HG03135 (cell line): ENCODE results near the gene CARD11.

Experiments used
- ATAC-seq: cut with Tn5 transposase; IDR thresholded peaks from one replicate; pipeline ENCODE4 v1.9.1; 2021; ENCODE audit warnings: mild to moderate bottlenecking, moderate library complexity; ENCODE audit not compliant: unreplicated experiment

CARD11 gene

DNA sequence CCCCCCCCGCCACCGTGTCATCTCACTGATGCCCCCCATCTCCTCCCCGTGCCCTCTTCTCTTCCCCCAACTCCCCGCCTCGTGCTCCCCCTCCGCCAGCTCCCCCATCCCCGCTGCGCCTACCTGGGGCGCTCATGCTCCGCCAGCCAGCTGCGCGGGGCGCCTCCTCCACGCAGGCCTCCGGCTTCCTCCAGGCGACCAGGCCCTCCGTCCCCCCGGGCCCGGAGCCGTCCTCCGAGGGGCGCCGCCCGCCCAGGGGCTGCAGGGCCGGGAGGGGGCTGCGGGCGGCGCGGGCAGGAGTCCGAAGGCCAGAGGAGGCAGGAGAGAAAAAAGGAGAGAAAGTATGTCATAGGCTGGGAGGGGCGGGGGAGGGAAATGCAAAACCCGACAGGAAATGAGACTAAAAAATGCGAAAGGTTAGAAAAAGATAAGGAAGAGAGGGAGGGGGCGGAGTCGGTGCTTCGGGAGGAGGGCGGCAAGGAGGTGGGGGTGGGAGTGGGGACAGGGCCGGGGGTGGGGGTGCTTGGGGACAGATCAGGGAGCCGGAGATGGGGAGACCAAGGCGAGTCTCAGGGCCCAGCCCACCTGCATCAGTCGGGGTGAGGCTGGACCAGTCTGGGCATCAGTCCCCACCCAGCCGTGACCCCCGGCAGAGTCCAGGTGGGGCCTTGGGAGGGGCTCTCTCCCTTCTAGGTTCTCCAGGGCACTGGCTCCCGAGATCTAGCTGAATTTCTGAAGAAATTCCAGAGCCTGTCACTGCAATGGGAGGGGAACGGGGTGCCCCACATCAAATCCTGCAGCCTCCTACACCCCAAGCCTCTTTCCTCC lies at the start of gene CARD11:
Gene CARD11 (minus strand): TSS at position 324 of the 828 bp plus-strand sequence. CDS start 85,361 bp downstream, outside the sequence.
- peak; percentile 48 for ATAC-seq

DNA sequence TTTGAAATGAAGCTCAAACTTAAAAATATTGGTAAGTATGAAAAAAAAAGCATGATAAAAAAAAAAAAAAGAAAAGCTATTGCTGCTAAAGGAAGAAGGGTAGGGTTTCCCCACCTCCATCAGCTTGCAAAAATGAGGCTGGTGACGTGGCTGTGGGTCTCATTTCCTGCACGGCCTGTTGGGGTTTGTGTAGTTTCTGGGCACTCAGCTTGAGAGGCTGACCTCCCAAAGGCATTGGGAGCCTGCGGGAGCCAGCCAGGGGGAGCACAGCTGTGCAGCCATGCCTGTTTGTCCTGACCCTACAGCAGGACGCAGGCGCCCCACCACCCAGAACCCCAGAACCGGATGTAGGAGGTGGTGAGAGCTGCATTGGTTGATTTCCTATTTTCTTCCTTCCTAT lies 48.8 kb upstream of the CARD11 start:
- peak; percentile 66 for ATAC-seq

DNA sequence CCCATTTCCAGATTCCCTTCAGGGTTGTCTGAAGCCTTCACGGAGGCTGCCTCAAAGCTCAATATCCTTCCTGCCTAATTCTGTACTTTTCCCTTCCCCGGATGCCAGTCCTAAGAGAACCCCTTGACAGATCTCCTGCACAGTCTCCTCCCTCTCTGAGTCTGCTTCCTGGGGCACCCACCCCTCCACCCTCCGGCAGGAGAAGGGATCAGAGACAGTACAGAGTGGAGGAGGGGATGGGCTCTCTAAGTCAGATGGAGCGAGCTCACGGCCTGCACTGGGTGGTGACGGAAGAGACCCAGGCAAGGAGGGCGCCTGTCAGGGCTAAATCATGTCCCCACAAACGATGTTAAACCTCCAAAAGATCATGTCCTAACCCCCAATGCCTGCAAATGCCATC lies 48.0 kb upstream of the CARD11 start:
- no peak for ATAC-seq

DNA sequence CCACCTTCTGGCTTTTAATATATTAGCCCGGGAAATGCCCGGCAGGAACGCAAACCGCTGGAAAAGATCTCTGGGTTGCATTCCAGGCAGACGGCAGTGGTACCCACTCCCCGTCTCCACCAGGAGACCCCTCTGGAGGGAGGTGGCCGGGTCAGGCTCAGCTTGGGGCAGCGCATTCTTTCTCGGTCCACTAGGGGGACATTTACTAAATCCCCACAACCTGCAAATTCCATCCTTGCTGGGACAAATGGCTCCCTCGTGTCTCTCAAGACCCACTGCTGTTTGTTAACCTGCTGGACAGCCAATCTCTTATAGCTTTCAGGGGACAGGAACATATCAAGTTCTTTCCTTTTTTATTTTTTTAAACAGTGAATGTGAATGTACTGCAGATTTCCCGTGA lies 45.8 kb upstream of the CARD11 start:
- no peak for ATAC-seq

DNA sequence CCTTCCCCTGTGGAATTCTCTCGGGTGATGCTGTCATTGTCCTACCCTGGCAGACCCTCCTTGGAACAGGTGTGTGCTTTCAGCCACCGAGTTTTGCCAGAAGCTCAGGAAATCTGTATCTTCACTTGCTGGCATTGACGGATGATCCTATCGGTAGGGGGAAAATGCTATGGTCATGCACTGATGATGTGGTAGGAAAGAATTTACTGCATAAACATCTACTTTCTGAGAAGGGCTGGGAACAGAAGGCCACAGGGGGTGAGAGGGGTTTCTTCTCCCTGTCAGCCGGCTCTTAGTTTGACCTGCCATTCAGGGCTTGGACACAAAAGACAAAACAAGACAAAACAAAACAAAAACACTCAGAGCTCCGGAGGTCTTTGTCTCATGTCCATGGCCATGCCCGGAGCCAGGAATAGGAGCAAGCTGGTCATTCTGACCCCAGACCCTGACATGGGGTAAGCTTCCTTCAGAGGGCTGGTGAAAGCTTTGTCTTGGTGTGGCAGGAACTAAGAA lies 43.6 kb upstream of the CARD11 start:
- ATAC-seq = no peak

DNA sequence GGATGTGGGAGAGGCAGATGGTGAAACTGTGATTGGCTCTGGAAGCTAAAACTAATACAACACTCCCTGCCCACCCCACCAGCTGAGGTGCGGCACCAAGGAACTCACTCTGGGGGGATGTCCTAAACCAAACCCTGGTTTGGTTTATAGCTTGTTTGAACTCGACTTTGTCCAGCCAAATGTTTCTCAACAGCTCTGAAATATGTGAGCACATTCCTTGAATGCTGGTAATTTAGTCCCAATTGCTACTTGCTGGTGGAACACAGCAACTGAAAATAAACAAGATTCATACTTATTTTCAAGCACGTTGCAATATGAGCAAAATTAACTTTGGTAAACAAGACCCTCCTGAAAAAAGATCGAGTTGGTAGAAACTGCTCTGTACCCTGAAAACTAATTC lies 39.7 kb upstream of the CARD11 start:
- ATAC-seq = no peak

DNA sequence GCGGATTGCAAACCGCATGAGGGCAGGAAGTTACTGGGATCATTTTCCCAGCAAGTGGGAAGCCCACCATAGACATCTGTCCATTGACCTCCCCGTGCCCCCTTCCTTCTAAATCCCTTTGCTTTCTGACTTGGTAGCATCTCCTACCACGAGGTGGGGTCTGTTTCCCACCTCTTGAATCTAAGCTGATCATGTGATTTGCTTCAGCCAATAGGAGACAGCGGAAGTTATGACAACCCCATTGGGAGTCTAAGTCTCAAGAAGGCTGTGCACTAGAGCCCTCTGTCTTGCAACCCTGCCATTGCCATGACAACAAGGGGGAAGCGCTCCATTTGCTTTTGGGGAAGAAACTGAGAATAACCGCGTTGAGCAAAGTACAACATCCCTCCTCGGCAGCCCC lies 39.2 kb upstream of the CARD11 start:
- ATAC-seq = no peak

DNA sequence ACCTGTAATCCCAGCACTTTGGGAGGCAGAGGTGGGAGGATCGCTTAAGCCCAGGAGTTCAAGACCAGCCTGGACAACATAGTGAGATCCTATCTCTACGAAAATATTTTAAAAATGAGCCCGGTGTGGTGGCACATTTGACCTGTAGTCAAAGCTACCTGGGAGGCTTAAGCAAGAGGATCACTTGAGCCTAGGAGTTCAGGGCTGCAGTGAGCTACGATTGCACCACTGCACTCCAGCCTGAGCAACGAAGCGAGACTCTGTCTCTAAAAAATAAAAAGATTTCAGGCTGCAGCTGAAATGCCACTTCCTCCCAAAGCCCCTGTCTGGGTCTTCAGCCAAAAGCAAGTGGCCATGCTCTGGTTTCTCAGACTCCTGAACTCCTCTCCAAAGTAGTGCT lies 38.7 kb upstream of the CARD11 start:
- ATAC-seq = no peak

DNA sequence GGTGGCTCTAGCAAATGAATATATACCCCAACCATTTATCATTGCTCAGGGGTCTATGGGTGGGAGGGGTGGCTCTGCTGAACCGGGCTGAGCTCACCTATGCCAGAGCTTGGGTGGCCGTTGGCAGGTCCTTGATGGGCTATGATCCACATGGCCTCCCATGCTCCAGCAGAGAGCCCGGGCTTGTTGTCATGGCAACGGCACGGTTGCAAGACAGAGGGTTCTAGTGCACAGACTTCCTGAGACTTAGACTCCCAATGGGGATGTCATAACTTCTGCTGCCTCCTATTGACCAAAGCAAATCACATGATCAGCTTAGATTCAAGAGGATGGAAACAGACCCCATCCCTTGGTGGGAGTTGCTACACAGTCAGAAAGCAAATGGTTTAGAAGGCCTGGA lies 36.4 kb upstream of the CARD11 start:
- ATAC-seq = no peak

DNA sequence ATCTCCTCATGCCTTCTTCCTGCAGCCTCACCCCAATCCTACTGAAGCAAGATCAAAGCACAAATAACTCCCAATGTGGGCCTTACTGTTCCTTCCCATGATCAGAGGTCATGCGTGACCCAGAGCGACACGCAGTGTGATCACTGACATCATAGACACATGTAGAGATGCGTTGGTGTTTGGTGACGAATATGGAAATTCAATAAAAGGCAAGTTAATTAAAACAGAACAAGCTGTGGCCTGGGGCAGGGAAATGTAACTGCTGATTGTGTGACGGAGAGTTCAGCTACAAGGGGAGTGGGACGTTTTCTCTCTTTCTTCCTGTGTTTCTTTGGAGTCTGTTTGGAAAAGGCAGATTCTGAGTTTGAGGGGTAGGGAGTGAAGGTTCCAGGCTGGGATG lies 34.8 kb upstream of the CARD11 start:
- ATAC-seq = no peak

DNA sequence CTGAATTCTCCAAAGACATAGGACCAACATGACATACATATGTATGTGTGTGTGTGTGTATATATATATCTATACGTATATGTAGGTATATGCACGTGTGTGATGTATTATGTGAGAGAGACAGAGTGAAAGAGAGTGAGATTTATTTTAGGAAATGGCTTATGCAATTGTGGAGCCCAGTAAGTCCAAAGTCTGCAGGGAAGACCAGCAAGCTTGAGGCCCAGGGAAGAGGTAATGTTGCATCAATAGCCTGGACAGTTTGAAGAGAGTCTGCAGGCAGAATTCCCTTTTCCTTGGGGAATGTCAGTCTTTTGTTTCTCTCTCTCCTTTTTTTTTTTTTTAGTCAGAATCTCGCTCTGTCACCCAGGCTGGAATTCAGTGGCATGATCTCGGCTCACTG lies 33.0 kb upstream of the CARD11 start:
- no peak for ATAC-seq

DNA sequence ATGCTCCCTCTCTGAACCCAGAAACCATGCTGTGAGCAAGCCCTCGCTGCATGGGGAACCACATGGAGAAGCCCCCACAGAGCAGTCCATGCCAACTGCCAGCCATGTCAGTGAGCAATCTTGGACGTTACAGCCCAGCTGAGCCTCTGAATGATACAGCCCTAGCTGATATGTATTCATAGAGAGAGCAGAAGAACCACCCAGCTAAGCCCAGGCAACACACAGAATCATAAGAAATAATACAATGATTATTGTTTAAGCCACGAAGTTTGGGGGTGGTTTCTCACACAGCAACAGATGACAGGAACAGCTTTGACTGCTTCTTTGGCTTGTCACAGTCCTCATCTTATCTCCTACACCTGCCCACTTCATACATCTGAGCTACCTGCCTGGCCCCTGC lies 32.5 kb upstream of the CARD11 start:
- no peak for ATAC-seq

DNA sequence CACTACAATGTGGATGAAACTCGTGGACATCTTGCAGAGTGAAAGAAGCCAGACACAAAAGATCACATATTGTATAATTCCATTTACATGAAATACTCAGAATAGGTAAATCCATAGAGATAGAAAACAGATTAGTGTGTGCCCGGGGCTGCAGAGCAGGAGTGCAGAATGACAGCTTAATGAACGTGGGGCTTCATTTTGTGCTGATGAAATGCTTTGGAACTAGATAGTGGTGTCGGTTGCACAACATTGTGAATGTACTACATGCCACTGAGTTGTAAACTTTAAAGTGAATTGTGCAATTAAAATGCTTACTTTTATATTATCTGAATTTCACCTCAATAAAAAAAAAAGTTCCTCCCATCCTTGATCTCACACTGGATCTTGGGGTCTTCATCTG lies 31.8 kb upstream of the CARD11 start:
- ATAC-seq = no peak

DNA sequence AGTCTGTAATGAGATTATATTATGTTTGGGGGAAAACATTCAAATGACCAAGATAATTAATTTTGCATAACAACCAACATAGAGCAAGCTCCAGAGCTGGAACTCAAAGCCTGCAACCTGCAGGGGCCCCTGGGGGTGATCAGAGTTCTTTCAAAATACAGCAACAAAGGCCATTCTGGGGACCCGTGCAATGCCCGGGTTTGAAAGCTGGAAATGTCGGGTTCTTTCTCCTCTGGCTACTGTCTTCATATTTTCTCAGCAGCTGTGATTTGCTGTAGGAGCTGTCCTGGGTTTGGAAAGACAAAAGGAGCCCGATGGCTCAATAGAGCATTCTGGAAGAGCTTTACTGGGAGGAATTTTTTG lies 30.8 kb upstream of the CARD11 start:
- ATAC-seq = no peak

DNA sequence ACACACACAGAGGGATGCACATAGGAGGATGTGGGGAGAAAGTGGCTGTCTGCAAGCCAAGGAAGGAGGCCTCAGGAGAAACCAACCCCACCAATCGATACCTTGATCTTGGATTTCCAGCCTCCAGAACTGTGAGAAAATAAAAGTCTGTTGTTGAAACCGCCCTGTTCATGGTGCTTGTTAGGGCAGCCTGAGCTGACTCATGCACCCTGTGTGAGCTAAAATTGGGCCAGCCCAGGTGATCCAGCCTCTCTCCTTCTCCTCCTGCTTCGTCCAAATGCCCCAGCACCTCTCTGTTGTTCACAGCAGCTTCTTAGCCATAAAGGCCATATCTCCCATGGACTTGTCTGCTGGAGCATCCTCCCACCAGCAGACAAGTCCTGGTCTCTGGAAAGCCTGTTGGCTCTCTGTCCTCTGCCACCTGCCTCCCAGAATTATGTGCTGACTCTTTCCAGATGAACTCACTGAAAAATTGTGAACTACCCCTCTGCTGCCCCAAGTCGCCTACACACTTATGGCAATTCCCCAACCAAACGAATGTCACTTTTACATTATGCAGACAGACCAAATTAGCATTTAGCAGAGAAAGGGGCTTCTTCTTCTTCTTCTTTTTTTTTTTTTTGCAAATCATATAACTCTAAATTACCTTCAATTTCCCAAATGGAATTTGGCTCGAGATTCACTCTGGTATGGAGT lies 30.2 kb upstream of the CARD11 start:
- no peak for ATAC-seq

DNA sequence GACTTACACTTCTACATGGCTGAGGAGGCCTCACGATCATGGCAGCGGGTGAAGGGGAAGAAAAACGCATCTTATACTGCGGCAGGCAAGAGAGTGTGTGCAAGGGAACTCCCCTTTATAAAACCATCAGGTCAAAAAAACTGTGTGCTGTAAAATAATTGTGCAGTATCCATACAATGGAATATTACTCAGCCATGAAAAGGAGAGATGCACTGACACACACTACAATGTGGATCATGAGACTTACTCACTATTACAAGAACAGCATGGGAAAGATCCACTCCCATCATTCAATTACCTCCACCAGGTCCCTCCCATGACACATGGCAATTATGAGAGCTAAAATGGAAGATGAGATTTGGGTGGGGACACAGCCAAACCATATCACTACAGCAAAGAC lies 27.2 kb upstream of the CARD11 start:
- ATAC-seq = no peak

DNA sequence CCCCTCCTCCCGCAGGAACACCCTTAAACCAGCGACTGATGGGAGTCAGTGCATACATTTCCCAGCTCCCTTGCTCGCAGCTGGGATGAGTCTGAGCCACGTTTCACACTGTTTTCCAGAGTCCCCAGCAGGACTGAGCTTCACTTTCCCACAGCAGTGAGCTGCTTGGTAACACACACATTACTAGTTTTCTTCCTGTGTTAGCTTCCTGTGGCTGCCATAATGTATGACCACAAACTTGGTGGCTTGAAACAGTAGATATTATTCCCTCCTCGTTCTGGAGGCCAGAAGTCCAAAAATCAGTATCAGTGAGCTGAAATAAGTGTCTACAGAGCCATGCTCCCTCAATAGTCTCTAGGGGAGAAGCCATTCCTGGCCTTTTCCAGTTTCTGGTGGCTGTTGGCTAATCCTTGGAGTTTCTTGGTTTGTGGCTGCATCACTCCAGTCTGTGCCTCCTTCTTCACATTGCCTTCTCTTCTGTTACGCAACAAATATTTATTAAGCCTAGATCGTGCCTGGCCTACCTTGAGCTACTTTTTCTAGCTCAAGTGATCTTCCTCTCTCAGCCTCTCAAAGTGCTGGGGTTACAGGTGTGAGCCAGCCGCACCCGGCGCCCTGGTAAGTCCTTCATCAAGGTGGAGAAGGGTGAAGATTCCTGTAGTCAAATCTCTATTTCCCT lies 26.2 kb upstream of the CARD11 start:
- ATAC-seq = no peak

DNA sequence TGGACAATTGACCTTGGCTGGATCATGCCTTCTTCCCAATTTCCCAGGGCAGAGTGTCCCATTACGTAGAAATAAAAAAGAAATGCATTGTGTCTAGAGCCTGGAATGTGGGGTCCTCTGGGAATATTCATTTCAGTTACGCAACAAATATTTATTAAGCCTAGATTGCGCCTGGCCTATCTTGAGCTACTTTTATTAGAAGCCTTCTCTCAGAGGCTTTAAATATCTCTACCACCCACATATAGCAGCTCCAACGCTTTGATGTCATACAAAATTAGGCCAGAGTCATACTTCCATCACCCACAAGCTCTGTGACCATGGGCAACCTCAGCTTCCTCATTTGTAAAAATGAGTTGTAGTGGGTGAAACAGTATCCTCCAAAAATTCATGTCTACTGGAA lies 24.9 kb upstream of the CARD11 start:
- ATAC-seq = no peak

DNA sequence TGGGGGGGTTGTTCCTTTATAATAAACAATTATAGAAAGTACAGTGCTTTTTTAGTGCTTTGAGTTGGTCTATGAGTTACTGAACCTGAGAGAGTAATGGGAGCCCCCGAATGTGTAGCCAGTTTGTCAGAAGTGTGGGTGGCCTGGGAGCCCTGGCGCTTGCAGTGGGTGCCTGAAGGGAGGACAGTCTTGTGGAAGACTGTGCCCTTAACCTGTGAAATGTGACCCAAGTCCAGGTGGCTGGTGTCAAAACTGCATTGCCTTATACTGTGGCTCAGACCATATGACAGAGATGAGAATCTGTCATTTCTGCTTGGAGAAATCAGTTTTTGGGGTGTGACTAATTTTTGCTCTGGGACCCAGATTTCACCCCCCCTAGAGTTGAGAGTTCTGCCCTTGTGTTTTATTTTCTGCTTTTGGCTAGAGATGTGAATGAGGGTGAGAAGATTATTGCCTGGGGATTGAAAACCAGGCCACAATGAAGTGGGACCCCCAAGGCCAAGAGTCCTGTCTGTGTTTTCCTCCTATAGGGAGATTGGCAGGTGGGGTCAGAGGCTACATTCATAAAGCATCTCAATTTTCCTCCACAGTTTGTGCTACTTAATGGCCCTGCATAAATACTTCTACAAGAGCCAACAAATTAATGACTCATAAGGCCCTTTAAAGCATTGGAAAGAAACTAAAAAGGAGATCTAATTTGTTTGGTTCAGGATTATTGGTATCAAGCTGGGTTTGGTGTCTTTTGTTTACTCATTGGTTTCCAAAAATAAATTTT lies 24.1 kb upstream of the CARD11 start:
- no peak for ATAC-seq

DNA sequence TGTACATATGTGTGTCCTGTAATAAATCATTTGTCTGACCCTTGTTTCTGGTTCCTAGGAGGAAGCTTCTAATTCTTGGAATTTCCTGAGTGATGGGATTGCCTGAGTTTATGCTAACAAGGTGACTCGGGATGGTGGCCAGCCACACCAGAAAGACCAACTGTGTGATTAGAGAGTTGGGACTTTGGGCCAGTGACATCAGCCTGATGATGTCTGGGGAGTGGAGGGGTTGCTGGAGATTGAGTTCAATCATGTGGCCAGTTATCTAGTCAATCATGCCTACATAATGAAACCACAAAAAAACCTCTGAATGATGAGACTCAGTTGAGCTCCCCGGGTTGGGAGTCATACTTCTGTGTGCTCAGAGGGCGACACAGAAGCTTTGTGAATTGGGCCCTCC lies 23.5 kb upstream of the CARD11 start:
- no peak for ATAC-seq

DNA sequence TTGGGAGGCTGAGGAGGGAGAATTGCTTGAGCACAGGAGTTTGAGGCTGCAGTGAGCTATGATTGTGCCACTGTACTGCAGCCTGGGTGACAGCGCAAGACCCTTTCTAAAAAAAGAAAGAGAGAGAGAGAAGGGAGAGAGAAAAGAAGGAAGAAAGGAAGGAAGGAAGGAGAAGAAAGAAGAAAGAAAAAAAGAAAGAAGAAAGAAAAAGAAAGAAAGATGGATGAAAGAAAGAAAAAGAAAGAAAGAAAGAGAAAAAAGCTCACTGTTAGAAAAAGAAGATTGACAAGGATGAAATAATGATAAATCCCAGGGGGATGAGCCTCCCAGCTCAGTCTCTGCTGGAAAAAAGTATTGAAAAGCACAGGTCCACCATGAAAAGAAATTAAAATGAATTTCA lies 22.8 kb upstream of the CARD11 start:
- ATAC-seq = no peak
